Cardiac muscle cell (in vitro differentiated cells and primary cell): ENCODE measurements around the gene SLC25A21. TPM values are rescaled to one million over a fixed set of nuclear protein-coding genes. Genes with fewer than 3 reads are reported as not detected.

Experiments used
- DNase-seq, 2 donors: peaks; one replicate each; pipeline versions ENCODE4 v3.0.0 to v3.0.0-alpha.2; 2010 to 2017; ENCODE audit warnings: low read depth in 1 of 2, low spot score in 1 of 2
- H3K27ac ChIP-seq: fragments of 200-600 bp; sonication (generic); 2 replicates; pipeline ENCODE4 v1.5.1; 2016
- H3K27me3 ChIP-seq: fragments of 200-600 bp; sonication (generic); 2 replicates; pipeline ENCODE4 v1.6.0; 2016; ENCODE audit warnings: control low read depth
- H3K36me3 ChIP-seq: fragments of 200-600 bp; sonication (generic); 2 replicates; pipeline ENCODE4 v1.5.1; 2016; ENCODE audit warnings: control low read depth
- H3K4me1 ChIP-seq: fragments of 200-600 bp; sonication (generic); 2 replicates; pipeline ENCODE4 v1.8.1; 2017; ENCODE audit warnings: low read depth, mild to moderate bottlenecking, mixed run types
- H3K4me3 ChIP-seq: fragments of 200-600 bp; sonication (generic); 2 replicates; pipeline ENCODE4 v1.5.1; 2016; ENCODE audit warnings: mild to moderate bottlenecking
- H3K9me3 ChIP-seq: fragments of 200-600 bp; sonication (generic); 2 replicates; pipeline ENCODE4 v1.5.1; 2017; ENCODE audit warnings: low read depth, mild to moderate bottlenecking, control low read depth
- CTCF ChIP-seq: IDR thresholded peaks from 2 replicates; pipeline ENCODE4 v1.5.1; 2012; ENCODE audit warnings: low read depth, mild to moderate bottlenecking, low read length
- polyA plus RNA-seq: library from polyadenylated mRNA; unstranded; fragments of >200 nt; fragmentation: Nextera tagmentation; extraction: Ambion mirVana; gene quantifications from 2 replicates; pipeline ENCODE4 v1.2.1, GENCODE V29; 2016
- total RNA-seq: library from RNA; depleted of rRNA; stranded (reverse); fragments of >200 nt; gene quantifications from 2 replicates; pipeline ENCODE4 v1.2.3, GENCODE V29; 2016

Gene SLC25A21
- total and polyA plus RNA-seq, 2 experiments from 2014 or later, result 0.63 to 8.4 TPM

- TF ChIP-seq CTCF, result no peak
- DNase-seq, result no peak
- H3K4me3 ChIP-seq, result no peak overlapping the region
- H3K36me3 ChIP-seq, result no peaks in the 10 kb centered on the region
- H3K9me3 ChIP-seq, result no peaks in the 10 kb centered on the region
- no peak overlapping the region for H3K27ac ChIP-seq
- no peaks in the 10 kb centered on the region for H3K4me1 ChIP-seq
- H3K27me3 ChIP-seq, result no peaks in the 10 kb centered on the region
Observed at GRCh38 chr14:36726128-36726527, 446.3 kb downstream of the SLC25A21 start.

- Histone ChIP-seq H3K27me3 (no peaks in the 10 kb centered on the region), H3K4me3 (no peak overlapping the region), H3K4me1 (no peaks in the 10 kb centered on the region), H3K9me3 (no peaks in the 10 kb centered on the region), H3K36me3 (no peaks in the 10 kb centered on the region), H3K27ac (no peak overlapping the region)
- no peak for DNase-seq
- TF ChIP-seq CTCF, result no peak
Observed at GRCh38 chr14:36724162-36724561, 448.2 kb downstream of the SLC25A21 start.

- Histone ChIP-seq H3K4me1 (no peaks in the 10 kb centered on the region), H3K9me3 (no peaks in the 10 kb centered on the region), H3K4me3 (no peak overlapping the region), H3K27ac (no peak overlapping the region), H3K36me3 (no peaks in the 10 kb centered on the region), H3K27me3 (no peaks in the 10 kb centered on the region)
- no peak for DNase-seq
- no peak for TF ChIP-seq CTCF
Observed at GRCh38 chr14:36723530-36723929, 448.9 kb downstream of the SLC25A21 start.

- DNase-seq, result no peak
- no peaks in the 10 kb centered on the region for H3K36me3 ChIP-seq
- TF ChIP-seq CTCF, result no peak
- no peak overlapping the region for H3K4me3 ChIP-seq
- no peaks in the 10 kb centered on the region for H3K9me3 ChIP-seq
- no peak overlapping the region for H3K27ac ChIP-seq
- no peaks in the 10 kb centered on the region for H3K27me3 ChIP-seq
- H3K4me1 ChIP-seq, result no peaks in the 10 kb centered on the region
Observed at GRCh38 chr14:36721877-36722276, 450.5 kb downstream of the SLC25A21 start.

GRCh38 chr14:36720657-36721056 is 451.7 kb downstream of the SLC25A21 start:
- Histone ChIP-seq H3K27ac (no peak overlapping the region), H3K4me1 (no peaks in the 10 kb centered on the region), H3K36me3 (no peaks in the 10 kb centered on the region), H3K4me3 (no peak overlapping the region), H3K27me3 (no peaks in the 10 kb centered on the region), H3K9me3 (no peaks in the 10 kb centered on the region)
- TF ChIP-seq CTCF, result no peak
- DNase-seq, result no peak

- no peak for DNase-seq
- H3K4me3 ChIP-seq, result no peak overlapping the region
- H3K36me3 ChIP-seq, result no peaks in the 10 kb centered on the region
- no peaks in the 10 kb centered on the region for H3K4me1 ChIP-seq
- no peak for TF ChIP-seq CTCF
- no peak overlapping the region for H3K27ac ChIP-seq
- H3K9me3 ChIP-seq, result no peaks in the 10 kb centered on the region
- no peaks in the 10 kb centered on the region for H3K27me3 ChIP-seq
Observed at GRCh38 chr14:36719823-36720222, 452.6 kb downstream of the SLC25A21 start.
